Stimulated activated CD8-positive, alpha-beta memory T cell treated with anti-CD3 and anti-CD28 coated beads, Interleukin-7, amount 100 ng/mL, for 24 hours (primary cell): ENCODE results near the gene ZNF397.

Experiments
- DNase-seq: peaks from one replicate; pipeline ENCODE4 v3.0.0-alpha.2; 2020; ENCODE audit warnings: low read depth

ZNF397 gene

DNA sequence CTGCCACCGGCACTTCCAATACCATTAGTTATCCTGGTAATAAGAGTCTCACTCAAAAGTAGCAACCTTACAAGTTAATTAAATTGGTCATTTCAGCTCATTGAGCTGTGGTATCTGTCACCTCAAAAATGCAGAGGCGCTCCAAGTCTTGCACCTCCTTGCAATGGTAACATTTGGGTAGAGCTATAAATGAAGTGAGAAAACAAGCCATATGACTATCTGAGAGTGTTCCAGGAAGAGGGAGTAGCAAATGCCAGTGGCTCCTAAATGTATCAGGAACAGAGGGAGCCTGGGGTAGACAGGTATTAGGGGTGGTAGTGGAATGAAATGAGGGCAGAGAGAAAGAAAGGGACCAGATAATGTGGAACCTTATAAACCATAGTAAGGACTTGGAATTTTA lies 55.2 kb downstream of the ZNF397 start:
- DNase-seq, result no peak

DNA sequence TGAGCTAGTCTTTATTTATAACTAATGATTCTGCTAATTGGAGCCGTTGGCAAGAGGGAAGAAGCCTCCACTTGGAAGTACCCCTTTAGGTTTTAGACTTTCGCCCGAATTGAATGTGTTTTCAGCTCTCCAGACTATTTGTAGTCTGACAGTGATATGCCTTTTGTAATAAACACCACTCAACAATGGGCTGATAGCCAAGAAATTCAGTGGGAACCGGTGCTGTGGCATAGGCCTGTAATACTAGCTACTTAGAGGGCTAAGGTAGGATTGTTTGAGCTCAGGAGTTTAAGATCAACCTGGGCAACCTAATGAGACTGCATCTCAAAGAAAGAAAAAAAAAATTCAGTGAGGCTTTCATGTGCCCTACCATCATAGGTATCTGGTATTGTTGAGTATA lies 62.8 kb downstream of the ZNF397 start:
- DNase-seq, result no peak

DNA sequence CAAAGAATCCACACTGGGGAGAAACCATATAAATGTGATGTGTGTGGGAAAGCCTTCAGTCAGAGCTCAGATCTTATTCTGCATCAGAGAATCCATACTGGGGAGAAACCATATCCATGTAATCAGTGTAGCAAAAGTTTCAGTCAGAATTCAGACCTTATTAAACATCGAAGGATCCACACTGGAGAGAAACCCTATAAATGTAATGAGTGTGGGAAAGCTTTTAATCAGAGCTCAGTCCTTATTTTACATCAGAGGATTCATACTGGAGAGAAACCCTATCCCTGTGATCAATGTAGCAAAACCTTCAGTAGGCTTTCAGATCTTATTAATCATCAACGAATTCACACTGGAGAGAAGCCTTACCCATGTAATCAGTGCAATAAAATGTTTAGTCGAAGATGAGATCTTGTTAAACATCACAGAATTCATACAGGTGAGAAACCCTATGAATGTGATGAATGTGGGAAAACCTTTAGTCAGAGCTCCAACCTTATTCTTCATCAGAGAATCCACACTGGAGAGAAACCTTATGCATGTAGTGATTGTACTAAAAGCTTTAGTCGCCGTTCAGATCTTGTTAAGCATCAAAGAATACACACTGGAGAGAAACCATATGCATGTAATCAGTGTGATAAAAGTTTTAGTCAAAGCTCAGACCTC lies 65.9 kb downstream of the ZNF397 start:
- DNase-seq, result no peak
